GM12878 (cell line): ENCODE measurements around the gene ADCY2. TPM values are rescaled to one million over a fixed set of nuclear protein-coding genes. Genes with fewer than 3 reads are reported as not detected.

Source experiments
- ATAC-seq: fragments of 200-7000 bp; cut with Tn5 transposase; 3 replicates; pipeline ENCODE4 v1.9.1; 2020; ENCODE audit warnings: mild to moderate bottlenecking, moderate library complexity
- BruUV-seq: library from RNA; stranded (reverse); fragments of 400-500 nt; replicated peaks from 2 replicates; lab custom pipeline; 2021; lab: Mats Ljungman, UMichigan
- CTCF ChIA-PET: fragments of 300-600 bp; sonication (Branson Sonifier 250); formaldehyde crosslinking; extraction: SDS; loops from one replicate; lab custom pipeline; 2021; ENCODE audit warnings: inconsistent platforms; lab: Yijun Ruan, JAX
- POLR2A ChIA-PET: fragments of 350-600 bp; formaldehyde crosslinking; extraction: SDS; loops from one replicate; lab custom pipeline; 2021; ENCODE audit warnings: inconsistent platforms; lab: Charles Lee
- RAD21 ChIA-PET: fragments of 300-600 bp; sonication (Branson Sonifier 250); formaldehyde crosslinking; loops from one replicate; lab custom pipeline; 2023; ENCODE audit warnings: antibody characterized with exemption; ENCODE audit not compliant: unreplicated experiment; lab: Charles Lee
- SMC1A ChIA-PET: fragments of 300-600 bp; sonication (Branson Sonifier 250); formaldehyde crosslinking; loops from one replicate; lab custom pipeline; 2023; ENCODE audit not compliant: unreplicated experiment, uncharacterized antibody; lab: Charles Lee
- DNase-seq: peaks from one replicate; pipeline ENCODE4 v3.0.0-alpha.2; 2011; ENCODE audit warnings: low read depth, low spot score
- FAIRE-seq: peaks from 3 replicates; lab custom pipeline; 2011; peaks lifted over from hg19 to GRCh38; lab: Jason Lieb, UNC
- H2AFZ ChIP-seq: 2 replicates; pipeline ENCODE4 v1.6.0; 2011; ENCODE audit warnings: low read depth, low read length, control low read depth; ENCODE audit not compliant: control insufficient read depth
- H3K27ac ChIP-seq: 2 replicates; pipeline ENCODE4 v1.5.1; 2011; ENCODE audit warnings: control low read depth; ENCODE audit not compliant: control insufficient read depth, insufficient read depth
- H3K27me3 ChIP-seq, 2 experiments: replicated peaks in 1 of 2; 2 replicates each; pipeline versions ENCODE4 v1.6.0 to v1.6.1; 2011; ENCODE audit warnings: low read length in 1 of 2; ENCODE audit not compliant: control insufficient read depth in 2 of 2, insufficient read depth in 2 of 2
- H3K36me3 ChIP-seq, 2 experiments: 2 replicates each; pipeline ENCODE4 v1.5.1; 2011; ENCODE audit warnings: low read length in 1 of 2; ENCODE audit not compliant: control insufficient read depth in 2 of 2, insufficient read depth in 2 of 2
- H3K4me1 ChIP-seq: 2 replicates; pipeline ENCODE4 v1.6.1; 2011; ENCODE audit warnings: mild to moderate bottlenecking, low read length, moderate library complexity, mixed read lengths; ENCODE audit not compliant: control insufficient read depth, insufficient read depth
- H3K4me2 ChIP-seq: 2 replicates; pipeline ENCODE4 v1.6.0; 2011; ENCODE audit warnings: control low read depth; ENCODE audit not compliant: control insufficient read depth, insufficient read depth
- H3K4me3 ChIP-seq: fragments of 200-600 bp; sonication (generic); 2 replicates; pipeline ENCODE4 v1.5.1; 2016
- H3K79me2 ChIP-seq: 2 replicates; pipeline ENCODE4 v1.6.0; 2011; ENCODE audit warnings: low read length; ENCODE audit not compliant: control insufficient read depth, insufficient read depth
- H3K9ac ChIP-seq: 2 replicates; pipeline ENCODE4 v1.8.0; 2011; ENCODE audit warnings: low read length, control low read depth, mixed read lengths; ENCODE audit not compliant: control insufficient read depth, insufficient read depth
- H3K9me3 ChIP-seq: replicated peaks from 3 replicates; pipeline ENCODE4 v1.5.1; 2011; ENCODE audit warnings: mild to moderate bottlenecking, low read length; ENCODE audit not compliant: control insufficient read depth, insufficient read depth
- H4K20me1 ChIP-seq: 2 replicates; pipeline ENCODE4 v1.6.0; 2011; ENCODE audit not compliant: control insufficient read depth, insufficient read depth
- BRCA1 ChIP-seq: IDR thresholded peaks from 2 replicates; pipeline ENCODE4 v1.6.1; 2011; ENCODE audit warnings: low read depth, low read length, improper control_type of control experiment
- ETV6 ChIP-seq, 2 experiments: fragments of 450-650 bp in 1 of 2; IDR thresholded peaks in 1 of 2; conservative IDR thresholded peaks in 1 of 2; 2 replicates each; pipeline ENCODE4 v1.6.1; 2014; ENCODE audit warnings: antibody characterized with exemption in 1 of 2, borderline replicate concordance in 1 of 2, low read depth in 1 of 2, mild to moderate bottlenecking in 1 of 2, moderate library complexity in 1 of 2
- EZH2 ChIP-seq: IDR thresholded peaks from 2 replicates; pipeline ENCODE4 v1.6.1; 2012; ENCODE audit warnings: low read depth, mild to moderate bottlenecking, control low read depth, inconsistent platforms, low read length, borderline replicate concordance; ENCODE audit not compliant: control insufficient read depth
- HCFC1 ChIP-seq: fragments of 150-350 bp; IDR thresholded peaks from 2 replicates; pipeline ENCODE4 v1.6.1; 2014; ENCODE audit warnings: low read length
- SP1 ChIP-seq: IDR thresholded peaks from one replicate; pipeline ENCODE4 v1.6.1; 2011; ENCODE audit warnings: low read depth, low read length
- TAF1 ChIP-seq: IDR thresholded peaks from 2 replicates; pipeline ENCODE4 v1.6.1; 2011; ENCODE audit warnings: mild to moderate bottlenecking, low read depth, low read length, borderline replicate concordance
- TCF7 ChIP-seq: IDR thresholded peaks from 2 replicates; pipeline ENCODE4 v1.6.1; 2014; ENCODE audit warnings: antibody characterized with exemption, borderline replicate concordance
- WGBS: methylation state at CpG from one replicate; pipeline ENCODE4 v1.1.6; 2016; ENCODE audit warnings: low lambda C conversion rate; ENCODE audit not compliant: insufficient replicate concordance, insufficient coverage; ENCODE audit errors: missing lambda C conversion rate; 5-methylcytosine and 5-hydroxymethylcytosine counted together
- in situ Hi-C: fragments of 300-500 bp; cut with MboI; formaldehyde crosslinking; loops from 9 replicates; pipeline ENCODE4 v1.14.3; 2018; ENCODE audit warnings: mixed read lengths
- intact Hi-C: fragments of 100-400 bp; cut with micrococcal nuclease; formaldehyde crosslinking; loops from one replicate; pipeline ENCODE4 v1.14.2; 2022; ENCODE audit not compliant: unreplicated experiment
- polyA plus RNA-seq, 11 experiments: library from polyadenylated mRNA; depleted of rRNA in 4 of 11; unstranded in 6 of 11; stranded (reverse) in 5 of 11; fragments of >200 nt; fragmentation: Nextera tagmentation in 4 of 11; fragmentation: Illumina TruSeq in 1 of 11; extraction: Ambion mirVana in 4 of 11; extraction: Trizol in 1 of 11; gene quantifications; 1 replicate in 1 of 11; 2 replicates in 10 of 11; pipeline versions ENCODE4 v1.2.1 to v1.2.3, GENCODE V29; 2011 to 2016; ENCODE audit warnings: inconsistent platforms in 2 of 11, missing spikeins in 2 of 11, low read depth in 1 of 11
- total RNA-seq, 4 experiments: library from RNA; depleted of rRNA in 3 of 4; stranded (reverse); fragments of >200 nt in 3 of 4; fragmentation: Illumina TruSeq in 1 of 4; extraction: Trizol in 1 of 4; gene quantifications; 2 replicates each; pipeline versions ENCODE4 v1.2.1 to v1.2.3, GENCODE V29; 2013 to 2021
- TF ChIP-seq, protein P1 (sequence below): IDR thresholded peaks from 2 replicates; pipeline ENCODE4 v1.6.1; 2011; ENCODE audit warnings: low read depth, low read length, improper control_type of control experiment, borderline replicate concordance

The ADCY2 gene
- total and polyA plus RNA-seq, 10 of the 15 experiments (the other 5 are each of a cell fraction or from before 2014, with no cell fraction given): 0.07 to 0.26 TPM; not detected in 8

GRCh38 chr5:7857361-7857760 lies 461.4 kb downstream of the ADCY2 start:
- H3K4me3 ChIP-seq: no peak overlapping the region
- no peaks in the 10 kb centered on the region for H3K9me3 ChIP-seq
- POLR2A ChIA-PET: no interaction called here
- no peak for DNase-seq
- H4K20me1 ChIP-seq: no peaks in the 10 kb centered on the region
- peaks cover 0 to 17% of the 10 kb centered on the region in 2 experiments; a peak in 3 of 4 replicates for H3K36me3 ChIP-seq
- CTCF ChIA-PET: interaction anchor here (0.6 to 2.2 kb wide), 3 partner anchors 29 to 598 kb away, joined by 3 to 8 read pairs (median 3); no protein-coding TSS in a partner anchor
- no peak overlapping the region for H3K9ac ChIP-seq
- H2AFZ ChIP-seq: no peak overlapping the region
- no peaks in the 10 kb centered on the region for H3K4me1 ChIP-seq
- no peaks in the 10 kb centered on the region for H3K79me2 ChIP-seq
- H3K27me3 ChIP-seq: no peaks in the 10 kb centered on the region
- no TSS peak for BruUV-seq
- intact Hi-C loops (no loop called here), in situ Hi-C loops (no loop called here)
- H3K4me2 ChIP-seq: no peak overlapping the region
- no peak for FAIRE-seq
- no peak overlapping the region for H3K27ac ChIP-seq
- 93% methylated on average over 5 of the region's 5 CpGs for WGBS
- RAD21 ChIA-PET: no interaction called here
- SMC1A ChIA-PET: interaction anchor here (0.6 kb wide), 1 partner anchor 17 kb away, joined by 3 read pairs; no protein-coding TSS in a partner anchor
- no peak for TF ChIP-seq TCF7
- no peak for ATAC-seq

DNA sequence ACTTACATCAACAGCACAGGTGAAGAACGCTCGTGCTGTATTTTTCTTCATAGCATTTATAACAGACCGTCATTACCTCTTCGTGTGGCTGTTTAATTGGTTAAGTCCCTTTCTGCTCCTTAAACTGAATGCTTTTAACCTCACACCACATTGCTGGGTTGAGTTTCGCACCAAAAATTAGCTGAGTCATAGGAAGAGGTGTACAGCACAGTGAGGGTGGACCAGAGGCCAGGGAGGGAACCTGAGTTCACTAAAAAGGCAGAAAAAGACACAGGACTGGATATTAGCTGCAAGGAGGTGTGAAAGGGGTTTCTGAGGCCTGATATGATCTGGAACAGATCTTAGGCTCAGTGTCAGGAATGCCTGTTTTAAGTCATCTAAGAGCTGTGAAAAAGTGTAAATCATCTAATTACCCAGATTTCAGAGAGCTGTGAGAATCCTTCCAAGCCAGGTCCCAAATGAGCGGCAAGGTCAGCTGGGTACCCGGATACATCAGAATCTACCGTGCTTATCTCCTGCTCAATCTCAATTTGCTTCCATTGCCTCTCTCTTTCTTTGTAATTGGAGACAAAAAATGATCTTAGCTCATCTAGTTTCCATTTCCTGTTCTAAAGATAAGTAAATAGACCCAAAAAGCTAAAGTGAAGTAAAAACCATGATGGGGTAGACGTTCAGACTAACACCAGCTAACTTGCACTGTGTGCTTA lies 462.1 kb downstream of the ADCY2 start:
- ChIA-PET CTCF (interaction anchor here (0.7 to 2.2 kb wide), 3 partner anchors 11 to 598 kb away, joined by 3 to 8 read pairs (median 3); no protein-coding TSS in a partner anchor), POLR2A (no interaction called here), RAD21 (no interaction called here), SMC1A (no interaction called here)
- no TSS peak for BruUV-seq
- H3K9ac ChIP-seq: no peak overlapping the region
- no peaks in the 10 kb centered on the region for H3K79me2 ChIP-seq
- H2AFZ ChIP-seq: no peak overlapping the region
- intact Hi-C loops: no loop called here
- ATAC-seq (no peak; the same call in 2 of the 3 replicates), FAIRE-seq (no peak), DNase-seq (no peak)
- 93% methylated on average over 9 of the region's 9 CpGs for WGBS
- H3K4me1 ChIP-seq: no peaks in the 10 kb centered on the region
- H4K20me1 ChIP-seq: no peaks in the 10 kb centered on the region
- in situ Hi-C loops: no loop called here
- H3K36me3 ChIP-seq: peaks cover 0 to 17% of the 10 kb centered on the region in 2 experiments; a peak in 3 of 4 replicates
- H3K27ac ChIP-seq: no peak overlapping the region
- no peaks in the 10 kb centered on the region for H3K27me3 ChIP-seq
- no peaks in the 10 kb centered on the region for H3K9me3 ChIP-seq
- TF ChIP-seq, protein P1, sequence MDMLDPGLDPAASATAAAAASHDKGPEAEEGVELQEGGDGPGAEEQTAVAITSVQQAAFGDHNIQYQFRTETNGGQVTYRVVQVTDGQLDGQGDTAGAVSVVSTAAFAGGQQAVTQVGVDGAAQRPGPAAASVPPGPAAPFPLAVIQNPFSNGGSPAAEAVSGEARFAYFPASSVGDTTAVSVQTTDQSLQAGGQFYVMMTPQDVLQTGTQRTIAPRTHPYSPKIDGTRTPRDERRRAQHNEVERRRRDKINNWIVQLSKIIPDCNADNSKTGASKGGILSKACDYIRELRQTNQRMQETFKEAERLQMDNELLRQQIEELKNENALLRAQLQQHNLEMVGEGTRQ: no peak
- TF ChIP-seq BRCA1: no peak
- no peak for TF ChIP-seq SP1
- no peak for TF ChIP-seq TAF1
- no peak for TF ChIP-seq HCFC1
- no peak for TF ChIP-seq ETV6 (conservative IDR thresholded peaks at IDR 0.05 in 1 of 2, IDR thresholded peaks at IDR 0.05 in 1 of 2; ENCODE audit: borderline replicate concordance in 1 of 2, low read depth in 1 of 2)
- no peak for TF ChIP-seq EZH2
- no peak overlapping the region for H3K4me3 ChIP-seq
- H3K4me2 ChIP-seq: no peak overlapping the region
